HG03108 (cell line): Measurements from ENCODE around the gene GRIK3.

Experiments
- ATAC-seq: cut with Tn5 transposase; IDR thresholded peaks from one replicate; pipeline ENCODE4 v1.9.1; 2021; ENCODE audit warnings: moderate library complexity; ENCODE audit not compliant: unreplicated experiment

The GRIK3 gene

DNA sequence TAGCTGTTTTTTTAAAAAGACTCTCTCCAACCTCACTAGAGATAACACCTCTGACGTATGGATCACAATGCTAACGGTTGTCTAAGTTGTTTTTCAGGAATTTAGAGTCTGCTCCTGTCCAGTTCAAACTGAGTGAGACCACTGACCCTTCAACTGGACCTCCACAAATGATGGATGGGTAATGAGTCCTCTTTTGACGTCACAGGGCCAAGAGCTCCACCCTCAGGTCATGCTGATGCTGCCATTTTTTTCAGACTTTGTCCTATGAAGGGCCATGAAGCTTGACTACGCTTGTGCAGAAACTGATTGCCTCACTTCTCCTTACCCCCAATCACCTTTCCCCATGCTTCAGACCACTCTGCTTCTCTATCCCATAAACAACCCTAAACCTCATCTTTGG lies 16.6 kb downstream of the GRIK3 start:
- no peak for ATAC-seq

DNA sequence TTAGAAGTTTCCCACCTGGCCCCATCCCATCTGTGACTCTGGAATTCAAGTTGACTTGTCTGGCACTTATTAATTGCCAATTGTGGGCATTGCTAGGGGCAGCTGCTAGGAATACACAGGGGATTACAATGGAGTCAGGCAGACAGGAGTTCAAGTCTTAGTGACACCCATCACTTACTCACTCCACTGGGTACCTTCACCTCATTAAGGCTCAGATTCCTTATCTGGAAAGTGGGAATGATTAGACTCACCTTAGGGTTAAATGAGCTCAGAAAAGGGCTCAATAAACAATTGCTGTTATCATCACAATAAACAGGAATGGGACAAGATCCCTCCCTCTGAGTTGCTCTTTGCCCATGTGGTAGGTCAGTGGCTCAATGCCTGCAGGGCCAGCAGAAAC lies 18.2 kb downstream of the GRIK3 start:
- no peak for ATAC-seq

DNA sequence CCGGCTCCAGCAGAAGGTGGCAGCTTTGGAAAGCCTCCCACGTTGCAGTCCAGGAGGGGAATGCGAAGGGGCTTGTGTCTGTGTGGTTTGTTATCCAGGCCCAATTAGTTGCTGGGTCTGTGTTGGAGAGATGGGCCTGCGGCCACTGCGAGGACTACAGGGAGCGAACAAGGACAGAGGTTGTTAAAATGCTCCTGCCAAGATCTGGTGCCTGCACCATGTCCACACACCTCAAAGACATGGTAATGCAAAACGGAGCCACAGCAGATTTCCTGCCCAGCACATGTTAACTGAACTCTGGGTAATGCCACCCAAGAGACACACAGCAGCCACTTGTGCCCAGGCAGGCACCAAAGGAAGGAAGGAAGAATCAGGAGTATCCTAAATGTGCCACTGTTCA lies 18.6 kb downstream of the GRIK3 start:
- ATAC-seq: no peak

DNA sequence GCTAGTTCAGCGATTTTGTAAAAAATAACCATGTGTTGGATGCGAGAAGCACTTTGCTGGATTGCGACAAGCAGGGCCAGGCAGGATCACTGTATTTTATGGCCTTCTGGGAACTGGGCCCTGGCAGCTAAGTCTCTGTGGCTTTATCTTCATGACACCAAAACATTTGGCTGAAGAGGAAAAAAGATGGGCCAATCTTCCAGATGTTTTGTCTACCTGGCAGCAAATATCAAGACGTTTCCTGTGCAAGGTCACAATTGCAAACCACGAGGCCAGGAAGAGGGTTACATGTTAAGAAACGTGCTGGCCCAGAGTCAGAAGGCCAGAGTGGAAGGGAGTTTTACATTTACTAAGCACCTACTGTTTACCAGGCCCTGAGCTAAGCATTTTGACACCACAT lies 22.1 kb downstream of the GRIK3 start:
- ATAC-seq: no peak

DNA sequence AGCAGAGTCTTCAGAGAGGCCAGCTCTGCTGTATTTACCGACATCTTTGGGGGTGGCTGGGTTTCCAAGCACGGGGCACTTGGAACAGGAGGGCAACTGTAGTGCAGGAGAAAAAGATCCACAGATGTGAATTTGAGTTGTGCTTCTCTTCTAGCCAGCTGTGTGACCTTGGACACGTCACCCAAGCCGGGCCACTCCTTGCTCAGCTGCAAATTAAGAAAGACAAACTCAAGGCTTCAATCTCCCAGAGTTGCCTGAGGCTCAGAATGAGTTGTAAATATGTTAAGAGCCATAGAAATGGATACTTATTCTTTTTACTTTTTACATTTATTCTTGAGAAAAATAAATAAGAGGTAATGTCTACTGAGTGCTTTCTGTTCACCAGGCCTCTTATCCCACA lies 24.3 kb downstream of the GRIK3 start:
- no peak for ATAC-seq

DNA sequence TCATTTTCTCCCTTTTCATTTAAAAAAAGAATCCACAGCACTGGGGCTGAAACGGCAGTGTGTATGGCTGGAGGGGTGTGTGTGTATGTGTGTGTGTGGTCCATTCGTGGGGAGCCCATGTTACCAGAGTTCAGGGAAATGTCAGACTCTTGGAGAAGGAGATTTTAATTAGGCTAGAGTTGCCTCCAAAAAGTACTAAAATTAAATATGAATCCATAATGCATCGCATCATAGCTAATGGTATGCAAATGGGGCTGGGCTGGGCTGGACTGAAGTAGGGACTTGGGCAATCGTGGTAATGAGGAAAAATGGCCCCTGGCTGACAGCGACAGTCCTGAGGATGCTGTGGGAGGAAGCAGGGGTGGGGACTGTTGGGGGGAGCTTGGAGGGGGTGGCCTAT lies 24.8 kb downstream of the GRIK3 start:
- ATAC-seq: no peak

DNA sequence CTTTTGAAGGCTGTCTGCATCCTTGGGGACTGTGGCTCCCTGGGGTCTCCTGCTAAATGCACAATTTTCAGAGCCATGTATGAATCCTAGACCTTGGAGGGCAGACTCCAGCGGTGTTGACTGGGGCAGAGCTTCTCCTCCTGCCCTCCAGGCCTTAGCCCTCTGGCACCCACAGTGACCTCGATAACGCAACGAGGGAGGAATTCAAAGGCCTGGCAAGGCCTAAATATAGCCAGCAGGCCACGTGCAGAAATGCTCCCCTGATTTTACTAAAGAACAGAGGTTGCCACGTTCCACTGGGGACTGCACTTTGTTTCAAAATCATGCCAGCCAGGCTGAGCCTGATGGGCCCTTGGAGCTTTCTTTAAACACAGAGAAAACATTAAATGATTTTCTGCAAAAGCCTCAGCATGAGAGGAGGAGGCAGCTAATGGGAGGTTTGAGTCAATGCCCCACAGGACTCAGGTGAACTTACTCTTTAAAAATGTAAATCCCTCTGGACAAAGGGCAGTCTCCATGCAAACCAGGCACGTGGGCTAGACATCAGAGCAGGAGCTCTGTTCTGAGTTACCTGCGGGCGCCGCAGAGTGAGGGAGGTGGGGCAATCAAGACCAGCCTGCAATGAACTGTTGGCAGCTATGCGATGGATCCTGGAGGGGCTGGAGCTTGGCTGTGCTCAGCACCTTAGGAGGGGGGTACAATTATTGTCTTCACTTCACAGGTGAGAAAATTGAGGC lies 28.0 kb downstream of the GRIK3 start:
- no peak for ATAC-seq

DNA sequence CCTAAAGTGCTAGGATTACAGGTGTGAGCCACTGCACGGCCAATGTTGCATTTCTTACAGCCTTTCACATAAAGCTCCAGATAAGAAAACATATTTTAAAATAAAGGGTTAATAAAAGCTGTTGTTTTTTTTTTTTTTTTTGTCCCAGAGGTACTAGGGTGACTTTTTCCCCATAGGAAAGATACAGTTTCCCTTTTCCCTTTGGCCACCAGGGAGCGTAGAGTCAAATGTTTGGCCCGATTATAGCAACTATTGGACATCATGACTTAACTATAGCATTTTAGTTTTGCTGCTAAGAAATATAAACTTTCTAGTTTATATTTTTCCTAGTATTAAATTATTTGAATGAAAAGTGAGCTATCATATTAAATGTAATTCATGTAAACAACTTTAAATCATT lies 31.4 kb downstream of the GRIK3 start:
- ATAC-seq: no peak

DNA sequence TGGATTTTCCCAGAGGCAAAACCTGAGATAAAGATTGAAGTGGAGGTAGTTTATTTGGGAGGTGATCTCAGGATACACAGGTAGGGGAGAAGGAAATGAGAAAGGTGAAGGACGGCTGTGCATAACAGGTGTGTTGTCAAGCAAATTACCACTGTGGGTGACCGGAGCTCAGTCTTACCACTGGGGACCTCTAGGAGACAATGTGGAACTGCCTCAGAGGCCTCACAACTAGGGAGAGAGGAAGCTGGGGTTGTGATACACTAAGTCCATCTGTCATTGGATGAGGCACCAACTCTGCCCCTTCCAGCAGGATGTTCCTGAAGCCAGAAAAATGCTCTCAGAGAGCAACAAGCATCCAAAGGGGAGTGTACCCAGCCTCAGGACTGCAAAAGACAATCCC lies 32.6 kb downstream of the GRIK3 start:
- no peak for ATAC-seq

DNA sequence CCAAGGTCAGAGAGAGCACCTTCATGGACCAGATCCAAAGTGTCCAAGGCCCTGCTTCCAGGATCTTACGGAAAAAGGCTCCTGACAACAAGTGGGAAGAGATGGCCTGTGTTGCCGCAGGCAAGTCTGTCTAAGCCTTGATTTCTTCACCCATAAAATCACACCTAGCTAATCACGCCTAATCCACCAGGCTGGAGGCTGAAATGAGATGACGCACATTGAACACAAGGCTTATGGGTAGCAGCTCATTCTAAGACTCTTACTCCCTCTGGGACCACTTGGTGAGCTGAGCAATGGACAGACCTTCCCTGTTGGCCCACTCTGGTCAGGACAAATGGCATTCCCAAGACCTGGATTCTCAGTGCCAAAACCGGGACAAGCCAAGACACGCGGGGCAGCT lies 38.2 kb downstream of the GRIK3 start:
- ATAC-seq: no peak

DNA sequence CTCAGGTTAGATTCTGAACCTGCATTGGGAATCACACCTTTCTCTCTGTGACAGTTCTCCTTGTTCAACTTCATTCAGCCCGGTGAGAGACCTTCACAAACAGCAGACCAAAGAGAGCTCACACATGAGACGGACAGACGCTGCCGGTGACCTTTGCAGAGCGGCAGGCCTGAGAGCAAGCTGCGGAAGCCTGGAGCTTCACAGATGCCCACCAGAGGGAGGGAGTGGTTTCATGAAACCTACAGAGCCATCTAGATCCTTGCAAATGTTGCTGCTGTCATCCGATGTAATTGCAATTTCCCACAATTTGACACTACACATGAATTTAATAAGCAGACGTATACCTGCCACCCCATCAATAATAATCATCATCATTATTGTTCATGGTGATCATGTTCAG lies 39.4 kb downstream of the GRIK3 start:
- no peak for ATAC-seq

DNA sequence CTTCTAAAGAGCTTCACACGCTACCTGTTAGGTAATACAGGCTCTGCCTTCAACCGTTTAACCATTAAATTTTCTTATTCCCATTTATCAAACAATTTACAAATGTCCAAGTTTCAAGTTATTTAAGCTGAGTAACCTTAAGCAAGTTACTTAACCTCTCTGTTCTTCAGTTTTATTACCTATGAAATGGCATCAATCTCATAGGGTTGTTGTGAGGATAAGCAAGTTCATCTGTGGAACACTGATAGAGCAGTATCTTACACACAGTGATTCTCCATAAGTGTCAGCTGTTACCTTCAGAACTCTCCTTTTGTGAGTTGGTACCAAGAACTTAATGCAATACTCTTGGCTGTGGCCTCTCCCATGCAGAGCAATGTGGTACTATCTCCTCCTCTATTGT lies 40.0 kb downstream of the GRIK3 start:
- no peak for ATAC-seq

DNA sequence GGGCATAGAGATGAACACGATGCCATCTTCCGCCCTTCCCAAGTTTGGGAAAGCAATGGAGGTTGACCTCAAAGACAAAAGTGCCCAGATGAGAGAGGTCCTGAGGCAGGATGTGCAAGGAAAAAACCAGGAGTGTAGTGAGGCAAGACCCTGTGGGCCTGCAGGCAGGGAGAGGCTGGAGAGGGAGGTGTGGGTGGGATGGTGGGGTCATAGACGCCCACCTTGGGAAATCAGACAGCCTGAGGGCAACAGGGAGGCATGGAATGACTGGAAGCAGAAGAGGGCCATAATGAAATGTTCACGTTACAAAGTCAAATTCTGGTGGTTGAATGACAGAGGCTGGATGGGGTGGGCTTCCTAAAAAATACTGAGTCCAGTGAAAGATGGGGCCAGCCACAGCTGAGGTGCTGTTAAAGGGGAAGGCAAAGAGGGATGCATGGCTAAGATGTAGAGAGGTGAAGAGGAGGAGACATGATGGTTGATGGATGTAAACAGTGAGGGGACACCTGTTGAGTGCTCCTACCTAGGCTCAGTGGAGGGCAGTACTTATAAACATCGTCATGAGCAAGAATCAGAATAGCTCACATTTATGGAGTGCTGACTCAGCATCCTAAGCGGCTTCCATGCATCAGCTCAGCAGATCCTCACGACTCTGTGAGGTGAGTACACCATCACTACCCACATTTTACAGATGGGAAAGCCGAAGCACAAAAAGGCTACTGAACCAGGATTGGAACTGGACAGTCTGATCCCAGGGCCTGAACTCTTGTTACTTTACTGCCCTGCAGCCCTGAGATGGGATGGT lies 42.0 kb downstream of the GRIK3 start:
- no peak for ATAC-seq

DNA sequence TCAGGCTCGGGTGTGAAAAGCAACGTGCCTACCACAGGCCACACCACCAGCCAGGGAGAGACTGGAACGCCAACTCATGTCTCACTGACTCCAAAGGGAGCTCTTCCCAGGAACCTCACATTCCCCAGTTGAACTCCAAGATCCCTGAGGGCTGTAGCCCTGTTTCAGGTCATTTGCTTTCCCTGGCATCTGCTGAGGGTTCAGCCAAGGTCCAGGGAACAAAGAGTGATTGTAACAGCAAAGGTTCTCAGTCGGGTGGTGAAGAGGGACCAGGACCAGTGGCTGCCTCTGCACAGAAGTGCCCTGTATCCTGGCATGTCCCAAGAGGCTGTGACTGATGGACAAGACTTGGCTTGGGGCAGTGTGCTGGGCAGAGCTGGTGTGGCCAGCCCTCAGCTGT lies 42.8 kb downstream of the GRIK3 start:
- ATAC-seq: no peak

DNA sequence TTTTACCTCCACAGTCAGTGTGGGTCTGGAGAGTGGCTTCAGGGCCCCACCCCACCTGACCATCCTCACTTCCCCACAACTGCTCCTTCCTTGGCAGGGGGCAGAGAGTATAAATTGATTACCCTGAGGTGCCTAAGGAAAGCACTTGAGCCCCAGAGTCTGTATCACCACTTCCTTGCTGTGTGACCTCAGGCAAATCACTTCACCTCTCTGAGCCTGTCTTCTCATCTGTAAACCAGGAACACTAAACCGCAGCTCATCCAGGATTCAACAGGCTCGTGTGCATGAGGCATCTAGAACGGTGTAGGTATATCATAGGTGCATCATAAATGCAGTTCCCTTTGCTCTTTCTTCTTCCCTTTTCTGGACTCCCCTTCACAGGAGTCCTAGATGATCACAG lies 43.4 kb downstream of the GRIK3 start:
- no peak for ATAC-seq

DNA sequence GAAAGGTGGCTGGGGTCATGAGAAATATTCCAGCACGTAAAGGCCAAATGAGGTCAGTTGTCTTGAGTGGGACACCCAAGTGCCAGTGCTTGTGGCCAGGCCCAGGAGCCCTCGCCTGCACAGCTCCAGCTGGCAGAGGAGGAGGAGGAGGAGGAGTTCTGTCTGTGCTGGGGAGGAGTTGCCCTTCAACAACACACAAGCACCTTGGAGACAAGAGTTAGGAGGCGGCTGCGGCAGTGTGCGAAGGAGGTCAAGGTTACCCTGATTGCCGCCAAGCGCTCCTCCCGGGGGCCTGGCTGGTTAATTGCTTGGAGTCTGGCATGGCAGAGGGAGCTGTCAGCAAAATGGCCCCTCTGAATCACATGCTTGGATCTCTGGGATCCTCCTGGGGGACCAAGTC lies 45.1 kb downstream of the GRIK3 start:
- ATAC-seq: no peak

DNA sequence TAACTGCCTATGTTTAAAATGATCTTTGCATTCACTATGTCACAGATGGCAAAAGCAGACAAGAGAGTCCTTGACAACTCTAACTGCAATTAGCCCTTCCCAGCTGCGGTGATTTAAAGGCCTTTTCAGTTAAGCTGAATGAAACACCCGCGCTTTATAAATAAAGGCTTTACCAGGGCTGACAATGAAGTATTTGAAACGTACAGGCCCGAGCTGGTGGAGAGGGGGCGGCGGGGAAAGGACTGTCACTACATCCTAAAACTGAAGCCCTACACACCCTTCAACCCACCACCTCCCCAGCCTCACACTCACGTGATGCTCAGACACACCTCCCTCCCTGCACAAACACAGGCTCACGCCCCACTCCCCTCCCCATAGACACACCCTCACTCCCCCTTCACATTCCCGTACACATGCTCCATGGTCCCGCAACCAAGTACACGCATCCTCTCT lies 45.5 kb downstream of the GRIK3 start:
- no peak for ATAC-seq

DNA sequence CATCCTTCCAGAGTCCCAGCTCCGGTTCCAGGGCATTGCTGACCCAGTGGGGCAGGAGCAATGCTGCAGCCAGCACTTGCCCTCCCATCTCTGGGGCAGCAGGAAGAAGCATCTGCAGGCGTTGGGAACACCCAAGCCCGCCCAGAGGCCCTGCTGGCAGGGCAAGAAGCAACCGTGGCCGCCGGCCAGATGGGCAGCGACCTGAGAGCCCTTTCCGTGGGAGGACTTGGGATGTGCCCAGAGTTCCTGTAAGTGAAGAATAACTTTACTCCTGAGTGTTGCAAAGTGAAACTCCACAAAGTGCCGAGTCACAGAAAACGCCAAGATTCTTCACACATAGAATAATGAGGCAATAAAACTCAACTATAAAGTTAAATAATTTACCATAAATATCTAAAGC lies 46.0 kb downstream of the GRIK3 start:
- no peak for ATAC-seq

DNA sequence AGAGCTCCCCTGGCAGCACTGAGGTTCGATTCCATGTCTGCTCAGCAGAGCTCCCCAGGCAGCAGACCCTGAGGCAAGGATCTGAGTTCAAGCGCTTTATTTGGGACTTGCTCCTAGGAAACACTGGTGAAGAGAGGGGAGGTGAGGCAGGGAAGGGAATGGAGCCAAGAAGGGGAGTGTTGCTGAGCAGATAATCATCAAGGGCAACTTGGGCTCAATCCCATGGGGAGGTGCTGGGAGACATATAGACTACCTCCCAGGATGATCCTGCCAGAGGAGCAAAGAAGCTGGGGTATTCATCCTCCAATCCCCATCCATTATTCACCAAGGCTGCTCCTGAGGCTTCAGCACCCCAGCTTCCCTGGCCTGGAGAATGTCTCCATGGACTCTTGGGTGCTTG lies 47.0 kb downstream of the GRIK3 start:
- no peak for ATAC-seq

DNA sequence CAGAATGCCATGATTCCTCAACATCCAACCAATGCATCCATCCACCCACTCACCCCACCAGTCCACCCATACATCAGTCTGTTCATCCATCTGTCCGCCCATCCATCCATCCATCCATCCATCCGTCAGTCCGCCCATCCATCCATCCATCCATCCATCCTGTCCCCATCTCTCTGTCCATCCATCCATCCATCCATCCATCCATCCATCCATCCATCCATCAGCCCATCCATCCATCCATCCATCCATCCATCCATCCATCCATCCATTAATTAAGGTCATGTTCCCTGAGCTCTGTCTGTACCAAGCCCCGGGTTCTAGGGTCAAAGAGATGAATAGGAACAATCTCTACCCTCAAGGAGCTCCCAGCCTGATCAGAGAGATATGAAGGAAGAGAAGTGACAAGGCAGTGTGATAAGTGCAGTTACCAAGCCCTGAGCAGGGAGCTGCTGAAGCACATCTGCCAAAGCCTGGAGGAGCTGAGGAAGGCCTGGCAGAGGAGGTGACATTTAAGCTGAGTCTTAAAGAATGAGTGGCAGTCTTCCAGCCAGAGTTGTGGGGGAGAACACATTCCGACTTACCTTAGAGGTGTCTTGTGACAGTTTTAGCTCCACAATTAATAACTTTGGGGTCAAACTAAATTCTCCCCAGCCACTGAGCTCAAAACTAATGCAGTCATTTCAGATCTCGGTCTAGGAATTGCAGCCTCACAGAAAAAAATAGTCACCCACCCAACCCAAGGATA lies 47.9 kb downstream of the GRIK3 start:
- ATAC-seq: no peak

DNA sequence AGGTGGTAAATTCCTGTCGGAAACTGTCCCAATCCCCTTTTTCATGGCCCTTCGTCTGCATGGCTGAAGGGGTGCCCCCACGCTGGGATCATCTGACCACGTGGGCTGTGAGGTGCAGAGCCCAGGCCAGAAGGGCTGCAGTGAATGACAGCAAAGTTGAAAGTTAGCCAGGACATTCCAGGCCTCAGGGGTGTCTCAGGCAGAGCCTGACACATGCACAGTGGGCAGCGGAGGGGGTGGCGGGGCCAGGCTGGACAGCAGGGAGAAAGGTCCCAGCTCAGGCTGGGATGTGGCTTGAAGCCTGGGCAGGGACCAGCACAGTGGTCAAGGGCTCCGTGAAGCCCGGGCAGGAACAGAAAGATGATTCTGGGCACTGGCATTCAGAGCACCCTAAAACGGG lies 49.6 kb downstream of the GRIK3 start:
- ATAC-seq: no peak

DNA sequence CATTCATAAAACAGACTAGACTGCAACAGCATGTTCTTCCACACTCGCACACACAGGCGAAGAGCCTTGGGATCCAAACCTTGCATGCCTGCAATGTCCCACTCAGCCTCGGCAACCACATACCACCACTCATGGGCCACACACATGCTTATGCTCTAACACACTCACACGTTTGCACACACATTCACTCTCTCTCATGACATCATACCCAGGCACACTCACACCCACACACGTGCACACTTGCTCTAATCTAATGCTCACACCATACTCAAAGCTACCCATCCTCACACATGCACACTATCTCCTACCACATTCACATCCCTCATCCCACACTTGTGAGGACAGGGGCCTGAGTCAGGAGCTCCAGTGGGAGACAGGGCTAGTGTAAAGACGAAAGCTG lies 50.3 kb downstream of the GRIK3 start:
- no peak for ATAC-seq
